ENCODE measurements around the gene GTF2F2. TPM values are rescaled to one million over a fixed set of nuclear protein-coding genes. Genes with fewer than 3 reads are reported as not detected.
"Not testable (repeated sequence)": the region's sequence is repeated elsewhere in the genome, so short reads cannot be mapped to it uniquely, and the experiment has no call there.

GTF2F2 gene
- total RNA-seq, 1 experiment from 2014 or later: 49.6 TPM

- DNase-seq (ENCODE audit: low read depth): no peak
Measured at GRCh38 chr13:45218689-45219088, 98.4 kb downstream of the GTF2F2 start.

DNA sequence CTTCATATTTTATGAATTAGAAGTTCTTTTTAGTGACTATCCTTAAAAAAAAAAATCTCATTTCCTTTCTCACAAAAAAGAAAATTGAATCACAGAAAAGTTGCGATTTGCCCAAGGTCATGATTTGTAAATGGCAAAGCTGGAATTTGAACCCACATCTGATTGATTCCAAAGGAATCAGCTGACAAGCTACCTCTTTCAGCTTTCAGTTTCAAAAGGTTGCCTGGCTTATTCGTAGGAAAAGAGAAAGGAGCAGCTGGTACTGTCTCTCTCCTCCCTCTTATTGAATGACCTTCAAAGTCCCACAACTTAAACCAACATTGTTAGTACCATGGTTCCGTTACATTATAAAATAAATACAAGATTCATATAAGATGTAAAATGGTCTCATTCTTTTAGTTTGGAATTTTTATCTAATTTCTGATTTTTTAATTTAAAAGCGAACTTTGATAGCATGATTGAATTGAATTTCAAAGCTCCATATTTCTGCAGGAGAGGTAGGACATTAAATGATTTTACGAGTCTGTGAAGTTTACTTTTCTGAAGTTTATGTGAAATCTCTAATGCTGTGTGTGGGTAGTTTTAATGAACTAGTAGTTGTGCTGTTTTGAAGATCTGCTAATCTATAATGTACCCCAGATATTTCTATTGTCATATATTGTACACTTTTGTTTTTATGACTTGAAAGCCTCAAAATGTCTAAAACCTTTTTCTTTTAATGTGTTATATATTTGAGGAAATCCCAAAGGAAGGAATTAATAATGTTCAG lies 99.0 kb downstream of the GTF2F2 start:
- DNase-seq (ENCODE audit: low read depth): peak; percentile 74

GRCh38 chr13:45219938-45220375 lies 99.6 kb downstream of the GTF2F2 start:
- DNase-seq (ENCODE audit: low read depth): peak; percentile 91

GRCh38 chr13:45220403-45220802 lies 100.1 kb downstream of the GTF2F2 start:
- DNase-seq (ENCODE audit: low read depth): no peak

DNA sequence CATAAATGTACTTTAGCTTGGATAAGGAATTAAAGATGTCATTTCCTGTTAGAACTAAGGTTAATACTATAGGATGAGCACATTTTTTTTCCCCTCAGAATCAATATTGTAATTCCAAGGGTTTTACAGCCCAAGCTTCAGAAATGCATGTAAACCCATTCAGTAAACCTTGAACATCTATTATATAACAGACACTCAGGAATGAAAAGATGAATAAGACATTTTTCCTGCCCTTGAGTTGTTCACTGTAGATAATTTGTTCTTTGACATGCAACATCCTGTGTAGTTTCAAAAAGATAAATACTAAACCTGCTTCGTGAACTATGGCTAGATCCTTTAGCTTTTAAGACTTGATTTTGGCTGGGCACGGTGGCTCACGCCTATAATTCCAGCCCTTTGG lies 102.2 kb downstream of the GTF2F2 start:
- DNase-seq (ENCODE audit: low read depth): no peak

DNA sequence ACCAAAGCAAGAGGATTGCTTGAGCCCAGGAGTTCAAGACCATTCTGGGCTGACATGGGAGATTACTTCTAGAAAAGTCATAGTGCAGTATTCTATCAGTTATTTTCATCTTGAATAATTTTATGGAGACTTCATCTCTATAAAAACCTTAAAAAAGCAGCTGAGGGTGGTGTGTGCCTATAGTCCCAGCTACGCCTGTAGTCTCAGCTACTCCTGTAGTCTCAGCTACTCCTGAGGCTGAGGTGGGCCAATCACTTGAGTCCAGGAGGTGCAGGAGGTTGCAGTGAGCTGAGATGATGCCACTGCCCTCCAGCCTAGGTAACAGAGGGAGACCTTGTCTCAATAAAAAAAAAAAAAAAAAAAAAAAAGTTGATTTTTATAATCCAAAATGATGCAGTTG lies 102.6 kb downstream of the GTF2F2 start:
- no peak for DNase-seq (ENCODE audit: low read depth)

GRCh38 chr13:45224176-45224575 lies 103.9 kb downstream of the GTF2F2 start:
- DNase-seq (ENCODE audit: low read depth): peak; percentile 55

DNA sequence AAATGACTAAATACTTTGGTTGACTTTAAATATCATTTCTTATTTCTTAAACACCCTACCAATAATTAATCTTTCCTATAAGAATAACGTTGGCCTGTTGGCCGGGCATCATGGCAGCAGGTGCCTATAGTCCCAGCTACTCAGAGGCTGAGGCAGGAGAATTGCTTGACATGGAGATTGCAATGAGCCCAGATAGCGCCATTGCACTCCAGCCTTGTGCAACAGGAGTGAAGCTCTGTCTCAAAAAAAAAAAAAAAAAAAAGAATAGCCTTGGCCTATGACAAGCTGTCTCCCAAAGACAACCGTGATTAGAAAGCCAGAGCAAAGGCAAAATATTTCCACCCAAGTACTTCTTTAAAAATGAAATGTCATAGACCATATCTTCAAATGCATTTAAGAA lies 105.1 kb downstream of the GTF2F2 start:
- DNase-seq (ENCODE audit: low read depth): no peak

DNA sequence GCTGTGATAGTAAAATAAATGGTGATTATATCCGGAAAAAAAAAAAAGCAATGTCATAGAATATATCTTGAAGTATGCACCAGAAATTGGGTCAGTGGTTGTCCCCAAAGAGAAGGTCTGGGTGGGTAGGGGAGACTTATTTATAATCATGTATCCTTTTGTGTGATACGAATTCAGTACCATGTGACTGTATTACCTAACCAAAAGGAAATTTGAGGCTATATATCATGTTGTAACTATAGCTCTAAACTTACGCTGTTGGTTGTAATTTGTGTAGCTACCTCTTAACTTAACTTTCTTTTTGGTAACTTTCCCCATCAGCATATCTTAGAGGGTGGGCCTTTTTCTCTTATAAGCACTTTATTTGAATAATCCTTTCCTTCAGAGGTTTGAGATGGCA lies 105.7 kb downstream of the GTF2F2 start:
- DNase-seq (ENCODE audit: low read depth): no peak

- no peak for DNase-seq (ENCODE audit: low read depth)
Measured at GRCh38 chr13:45228002-45228401, 107.7 kb downstream of the GTF2F2 start.

- DNase-seq (ENCODE audit: low read depth): no peak
Measured at GRCh38 chr13:45229172-45229571, 108.9 kb downstream of the GTF2F2 start.

GRCh38 chr13:45231305-45231704 lies 111.0 kb downstream of the GTF2F2 start:
- no peak for DNase-seq (ENCODE audit: low read depth)

DNA sequence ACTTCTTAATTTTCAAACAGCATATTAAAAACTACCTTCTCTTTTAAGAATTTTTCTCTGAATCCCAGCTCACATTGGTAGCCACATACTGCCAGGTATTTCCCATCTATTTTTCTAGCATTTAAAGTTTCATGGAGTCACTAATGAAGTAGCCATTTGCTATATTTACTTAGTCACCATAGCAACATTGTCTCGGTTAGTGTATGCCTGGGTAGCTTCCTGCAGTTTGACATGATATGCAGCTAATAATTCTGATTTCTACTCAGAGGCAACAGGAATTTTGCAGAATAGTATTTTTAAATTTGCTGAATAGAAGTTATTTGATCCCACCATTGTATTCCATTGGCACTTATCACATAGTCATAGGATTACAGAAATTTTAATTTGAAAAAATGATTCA lies 111.4 kb downstream of the GTF2F2 start:
- peak; percentile 64 for DNase-seq (ENCODE audit: low read depth)

- no peak for DNase-seq (ENCODE audit: low read depth)
Measured at GRCh38 chr13:45232591-45232990, 112.3 kb downstream of the GTF2F2 start.

GRCh38 chr13:45238945-45239795 lies 118.9 kb downstream of the GTF2F2 start:
- peak; percentile 65 for DNase-seq (ENCODE audit: low read depth)

GRCh38 chr13:45240143-45240542 lies 119.8 kb downstream of the GTF2F2 start:
- no peak for DNase-seq (ENCODE audit: low read depth)

GRCh38 chr13:45242070-45242469 lies 121.8 kb downstream of the GTF2F2 start:
- peak; percentile 52 for DNase-seq (ENCODE audit: low read depth)

- no peak for DNase-seq (ENCODE audit: low read depth)
Measured at GRCh38 chr13:45242524-45242923, 122.2 kb downstream of the GTF2F2 start.

DNA sequence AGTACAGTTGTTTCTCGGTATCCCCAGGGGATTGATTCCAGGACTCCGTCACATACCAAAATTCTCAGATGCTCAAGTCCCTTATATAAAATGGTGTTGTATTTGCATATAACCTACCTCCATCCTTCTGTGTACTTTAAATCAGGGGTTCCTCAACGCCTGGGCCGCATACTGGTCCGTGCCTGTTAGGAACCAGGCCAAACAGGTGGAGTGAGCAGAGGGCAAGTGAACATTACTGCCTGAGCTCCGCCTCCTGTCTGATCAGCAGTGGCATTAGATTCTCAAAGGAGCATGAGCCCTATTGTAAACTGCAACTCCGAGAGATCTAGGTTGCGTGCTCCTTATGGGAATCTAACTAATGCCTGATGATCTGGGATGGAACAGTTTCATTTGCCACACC lies 122.8 kb downstream of the GTF2F2 start:
- DNase-seq (ENCODE audit: low read depth): no peak

- DNase-seq (ENCODE audit: low read depth): not testable (repeated sequence)
Measured at GRCh38 chr13:45244736-45245135, 124.4 kb downstream of the GTF2F2 start.

DNA sequence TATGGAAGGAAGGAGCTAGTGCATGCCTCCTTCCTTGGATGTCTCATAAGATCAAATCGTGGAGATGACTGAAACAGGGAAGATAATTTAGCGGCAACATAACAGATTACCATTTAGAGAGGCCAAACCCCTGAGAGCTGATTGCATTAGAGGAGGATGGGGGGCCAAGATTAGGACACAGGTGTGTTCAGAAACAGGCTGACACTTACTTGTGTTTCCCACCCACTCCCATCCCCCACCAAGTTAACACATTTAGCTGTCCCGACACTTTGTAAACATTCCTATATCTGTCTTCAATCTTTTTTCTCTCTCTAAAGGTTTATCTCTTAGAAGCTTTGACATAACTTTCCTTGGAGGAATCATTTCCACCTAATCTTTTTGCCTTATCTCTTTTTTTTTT lies 129.4 kb downstream of the GTF2F2 start:
- DNase-seq (ENCODE audit: low read depth): no peak

DNA sequence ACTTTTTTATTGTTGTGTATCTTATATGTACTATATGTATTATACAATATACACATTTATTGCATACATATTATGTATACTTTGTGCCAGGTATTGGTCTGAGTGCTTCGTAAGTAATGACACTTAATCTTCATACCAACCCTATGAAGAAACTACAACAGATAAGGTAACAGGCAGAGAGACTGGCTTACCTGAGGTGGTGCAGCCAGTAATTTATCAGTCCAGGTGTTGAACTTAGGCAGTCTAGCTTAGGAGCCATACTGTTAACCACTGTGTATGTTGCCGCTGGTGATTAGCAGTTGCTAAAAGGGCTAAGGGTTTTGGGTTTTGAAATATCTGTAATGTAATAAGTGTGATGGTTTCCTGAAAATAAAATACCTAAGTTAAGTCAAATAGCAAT lies 134.1 kb downstream of the GTF2F2 start:
- DNase-seq (ENCODE audit: low read depth): no peak

All from M059J (cell line).